Motor neuron (in vitro differentiated cells): ENCODE data around the gene CHST1. TPM values are rescaled to one million over a fixed set of nuclear protein-coding genes. Genes with fewer than 3 reads are reported as not detected.

Experiments
- ATAC-seq, 8 experiments: fragments of 200-7000 bp; cut with Tn5 transposase; replicated peaks in 6 of 8; 2 replicates each; pipeline ENCODE4 v1.8.0; 2021; ENCODE audit warnings: mild to moderate bottlenecking in 8 of 8, moderate library complexity in 8 of 8
- H3K27ac ChIP-seq, 2 donors: fragments of 250-450 bp; sonication (Bioruptor Pico); 2 replicates each; pipeline ENCODE4 v1.9.0; 2021; ENCODE audit warnings: antibody characterized with exemption in 2 of 2, mild to moderate bottlenecking in 2 of 2, moderate library complexity in 1 of 2
- H3K4me1 ChIP-seq, 2 donors: fragments of 250-450 bp; sonication (Bioruptor Pico); replicated peaks in 1 of 2; 2 replicates each; pipeline ENCODE4 v1.6.1; 2021; ENCODE audit warnings: antibody characterized with exemption in 2 of 2, mild to moderate bottlenecking in 2 of 2, moderate library complexity in 1 of 2
- H3K4me3 ChIP-seq, 5 donors: fragments of 250-450 bp; sonication (Bioruptor Pico); 2 replicates each; pipeline ENCODE4 v1.9.0; 2021; ENCODE audit warnings: antibody characterized with exemption in 5 of 5, mild to moderate bottlenecking in 5 of 5, moderate library complexity in 4 of 5
- WGBS, 10 experiments: fragments of 450-650 bp; shearing (Covaris generic); methylation state at CpG; one replicate each; pipeline ENCODE4 v1.0.0; 2022; 5-methylcytosine and 5-hydroxymethylcytosine counted together
- in situ Hi-C, 9 experiments: fragments of 400-800 bp; cut with MboI; loops; one replicate each; pipeline ENCODE4 v1.15.0; 2021; ENCODE audit warnings: low sequenced_read_pairs in 9 of 9, low pct_unique_long_range_greater_than_20kb in 2 of 9; ENCODE audit not compliant: unreplicated experiment in 9 of 9
- total RNA-seq, 8 experiments: library from RNA; unstranded; fragments of 300-600 nt; gene quantifications; 2 replicates each; pipeline versions ENCODE4 v1.2.3 to v1.2.4, GENCODE V29; 2022

Gene CHST1
- total RNA-seq, 8 experiments from 2014 or later: 0.42 to 9.0 (median 2.6) TPM

DNA sequence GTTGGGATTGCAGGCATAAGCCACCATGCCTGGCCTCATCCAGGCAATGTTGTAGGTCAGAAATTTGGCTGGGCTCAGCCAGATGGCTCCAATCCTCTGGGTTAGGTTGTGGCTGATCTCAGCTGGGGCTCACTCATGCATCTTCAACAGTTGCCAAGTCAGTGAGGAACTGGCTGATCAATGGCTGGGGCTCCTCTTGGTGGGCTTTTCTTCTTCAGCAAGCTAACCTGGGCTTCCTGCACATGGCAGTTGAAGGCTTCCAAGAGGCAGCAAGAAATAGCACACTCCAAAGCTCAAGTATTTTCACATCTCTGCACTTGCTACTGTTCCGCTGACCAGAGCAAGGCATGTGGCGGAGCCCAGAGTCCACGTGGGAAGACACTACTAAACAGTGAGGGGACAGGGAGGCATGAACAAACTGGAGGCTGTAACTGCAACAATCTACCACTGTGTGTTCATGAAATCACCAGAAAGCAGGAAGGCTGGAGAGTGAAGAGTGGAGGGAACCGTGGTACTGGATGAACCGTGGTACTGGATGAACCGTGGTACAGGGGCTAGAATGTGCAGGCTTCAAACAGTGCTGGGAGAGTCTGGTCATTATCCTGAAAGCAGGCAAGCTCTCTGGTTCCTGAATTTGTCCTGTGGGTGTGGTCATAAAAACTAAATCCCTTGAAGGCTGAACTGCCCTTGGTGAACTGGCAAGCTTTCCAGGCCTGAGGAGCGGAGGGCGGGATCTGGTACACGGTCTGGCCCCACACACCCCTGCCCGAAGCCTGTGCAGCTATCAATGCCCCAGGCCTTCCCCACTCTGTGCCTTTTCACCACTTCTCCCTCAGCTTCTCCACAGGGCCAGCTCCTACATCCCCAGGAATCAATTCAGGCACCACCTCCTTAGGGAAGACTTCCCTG is 20.2 kb downstream of the CHST1 start:
- Histone ChIP-seq H3K27ac (no peak overlapping the region), H3K4me1 (no peaks in the 10 kb centered on the region), H3K4me3 (no peak overlapping the region)
- ATAC-seq: peak in 3 of 8 experiments; percentile 29 to 81 (median 39)
- 60 to 100% (median 80%) methylated on average over 1 to 6 of the region's 10 CpGs; no CpG with 5 or more reads in 1 of the 10 experiments for WGBS, 10 experiments
- in situ Hi-C loops: no loop called here

GRCh38 chr11:45643598-45644260 is 21.7 kb downstream of the CHST1 start:
- Histone ChIP-seq H3K4me1 (no peaks in the 10 kb centered on the region), H3K4me3 (no peak overlapping the region), H3K27ac (no peak overlapping the region)
- 20 to 96% (median 49%) methylated on average over 1 to 5 of the region's 7 CpGs; no CpG with 5 or more reads in 2 of the 10 experiments for WGBS, 10 experiments
- no peak for ATAC-seq
- in situ Hi-C loops: no loop called here

GRCh38 chr11:45641961-45642360 is 23.5 kb downstream of the CHST1 start:
- H3K4me3 ChIP-seq: no peak overlapping the region
- H3K4me1 ChIP-seq: no peaks in the 10 kb centered on the region
- in situ Hi-C loops: no loop called here
- no peak for ATAC-seq
- WGBS, 10 experiments: 47 to 100% (median 90%) methylated on average over 1 to 2 of the region's 2 CpGs; no CpG with 5 or more reads in 5 of the 10 experiments
- no peak overlapping the region for H3K27ac ChIP-seq

DNA sequence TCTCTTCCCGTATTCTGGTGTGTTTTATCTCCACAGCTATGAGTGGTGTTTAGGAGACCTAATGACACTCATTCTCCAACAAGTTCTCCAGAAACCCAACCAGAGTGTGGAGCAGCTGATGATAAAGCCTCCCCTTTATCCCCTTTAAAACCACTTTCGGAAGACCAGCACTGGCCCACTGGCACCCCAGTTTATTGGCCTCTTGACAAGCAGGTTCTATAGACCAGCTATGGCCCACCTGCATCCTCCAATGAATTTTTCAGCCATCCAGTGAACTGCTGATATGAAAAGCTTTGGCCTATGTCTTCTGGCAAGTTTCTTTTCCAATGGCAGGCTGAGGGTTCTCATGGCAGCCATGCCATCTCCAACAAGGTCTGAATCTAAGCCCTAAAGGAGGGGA is 27.4 kb downstream of the CHST1 start:
- in situ Hi-C loops: no loop called here
- no peaks in the 10 kb centered on the region for H3K4me1 ChIP-seq
- H3K27ac ChIP-seq: no peak overlapping the region
- WGBS, 10 experiments: 13 to 92% (median 86%) methylated on average over 2 of the region's 2 CpGs; no CpG with 5 or more reads in 7 of the 10 experiments
- no peak overlapping the region for H3K4me3 ChIP-seq
- ATAC-seq: no peak

- ATAC-seq: no peak
- H3K4me1 ChIP-seq: no peaks in the 10 kb centered on the region
- H3K27ac ChIP-seq: no peak overlapping the region
- 20 to 100% (median 100%) methylated on average over 1 of the region's 1 CpG; no CpG with 5 or more reads in 7 of the 10 experiments for WGBS, 10 experiments
- in situ Hi-C loops: no loop called here
- H3K4me3 ChIP-seq: no peak overlapping the region
These were observed 29.5 kb downstream of the CHST1 start for GRCh38 chr11:45635907-45636306.

- Histone ChIP-seq H3K27ac (no peak overlapping the region), H3K4me3 (no peak overlapping the region), H3K4me1 (no peaks in the 10 kb centered on the region)
- WGBS, 10 experiments: 60 to 96% (median 72%) methylated on average over 1 to 4 of the region's 6 CpGs; no CpG with 5 or more reads in 3 of the 10 experiments
- in situ Hi-C loops: no loop called here
- no peak for ATAC-seq
These were observed 39.8 kb downstream of the CHST1 start for GRCh38 chr11:45625611-45626010.

GRCh38 chr11:45624095-45624494 is 41.3 kb downstream of the CHST1 start:
- WGBS, 10 experiments: 27 to 92% (median 52%) methylated on average over 1 to 2 of the region's 2 CpGs; no CpG with 5 or more reads in 6 of the 10 experiments
- H3K4me1 ChIP-seq: no peaks in the 10 kb centered on the region
- H3K4me3 ChIP-seq: no peak overlapping the region
- ATAC-seq: no peak
- H3K27ac ChIP-seq: no peak overlapping the region
- in situ Hi-C loops: no loop called here

- no peak overlapping the region for H3K27ac ChIP-seq
- in situ Hi-C loops: no loop called here
- H3K4me1 ChIP-seq: no peaks in the 10 kb centered on the region
- 20 to 100% (median 69%) methylated on average over 2 of the region's 2 CpGs; no CpG with 5 or more reads in 2 of the 10 experiments for WGBS, 10 experiments
- ATAC-seq: no peak
- H3K4me3 ChIP-seq: no peak overlapping the region
These were observed 42.6 kb downstream of the CHST1 start for GRCh38 chr11:45622861-45623260.

GRCh38 chr11:45622283-45622682 is 43.1 kb downstream of the CHST1 start:
- no peak overlapping the region for H3K4me3 ChIP-seq
- in situ Hi-C loops: no loop called here
- WGBS, 10 experiments: 0 to 100% (median 80%) methylated on average over 1 to 2 of the region's 2 CpGs; no CpG with 5 or more reads in 5 of the 10 experiments
- H3K27ac ChIP-seq: no peak overlapping the region
- ATAC-seq: no peak
- H3K4me1 ChIP-seq: no peaks in the 10 kb centered on the region

DNA sequence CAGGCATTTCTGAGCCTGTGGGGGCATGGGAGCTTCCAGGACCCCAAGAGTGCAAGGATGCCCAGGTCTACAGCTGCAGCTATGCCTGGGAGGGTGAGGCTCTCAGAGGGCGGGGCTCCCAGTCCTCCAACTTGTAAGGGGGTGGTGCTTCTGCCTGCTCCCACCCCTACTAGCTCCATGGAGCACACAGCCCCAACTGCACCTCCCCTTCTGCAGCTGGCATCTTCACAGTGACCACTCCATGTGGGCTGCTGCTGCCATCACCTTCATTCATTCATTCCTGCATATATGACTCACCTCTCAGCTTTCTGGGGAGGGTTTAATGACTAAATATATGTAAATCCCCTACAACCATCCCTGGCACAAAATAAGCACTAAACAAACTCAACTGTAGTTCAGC is 43.8 kb downstream of the CHST1 start:
- peak in 3 of 8 experiments; percentile 76 to 97 (median 87) for ATAC-seq
- no CpG with 5 or more reads among the region's 1 CpG for WGBS, 10 experiments
- in situ Hi-C loops: no loop called here

GRCh38 chr11:45620243-45620642 is 45.2 kb downstream of the CHST1 start:
- ATAC-seq: no peak
- Histone ChIP-seq H3K4me1 (no peaks in the 10 kb centered on the region), H3K27ac (no peak overlapping the region), H3K4me3 (no peak overlapping the region)
- WGBS, 10 experiments: 20% methylated on average over 1 of the region's 3 CpGs; no CpG with 5 or more reads in 9 of the 10 experiments
- in situ Hi-C loops: no loop called here

More for the DNA sequence above, 43.8 kb downstream of the CHST1 start:
- H3K27ac ChIP-seq: no peak overlapping the region
- H3K4me1 ChIP-seq: no peaks in the 10 kb centered on the region
- no peak overlapping the region for H3K4me3 ChIP-seq

- Histone ChIP-seq H3K27ac (no peak overlapping the region), H3K4me1 (no peaks in the 10 kb centered on the region), H3K4me3 (no peak overlapping the region)
- no peak for ATAC-seq
- in situ Hi-C loops: no loop called here
These were observed 46.5 kb downstream of the CHST1 start for GRCh38 chr11:45618897-45619296.

GRCh38 chr11:45617871-45618601 is 47.4 kb downstream of the CHST1 start:
- no peak overlapping the region for H3K27ac ChIP-seq
- in situ Hi-C loops: no loop called here
- WGBS, 10 experiments: 0 to 72% (median 62%) methylated on average over 2 to 9 of the region's 9 CpGs; no CpG with 5 or more reads in 4 of the 10 experiments
- H3K4me1 ChIP-seq: no peaks in the 10 kb centered on the region
- H3K4me3 ChIP-seq: no peak overlapping the region
- ATAC-seq: peak in 1 of 8 experiments; percentile 49
